Breast epithelium (tissue), 3 donors: ENCODE results near the gene DCAKD.

Experiments used
- POLR2A ChIP-seq: fragments of 450-650 bp; IDR thresholded peaks from one replicate; pipeline ENCODE4 v1.6.1; 2016; ENCODE audit warnings: antibody characterized with exemption, mild to moderate bottlenecking, moderate library complexity
- TF ChIP-seq, protein P1 (sequence below), 3 donors: fragments of 450-650 bp; IDR thresholded peaks; one replicate each; pipeline ENCODE4 v1.5.1; 2016 to 2017; ENCODE audit warnings: antibody characterized with exemption in 3 of 3, mild to moderate bottlenecking in 3 of 3, moderate library complexity in 3 of 3

GRCh38 chr17:45006927-45007461, 44.4 kb downstream of the DCAKD start:
- TF ChIP-seq, protein P1, sequence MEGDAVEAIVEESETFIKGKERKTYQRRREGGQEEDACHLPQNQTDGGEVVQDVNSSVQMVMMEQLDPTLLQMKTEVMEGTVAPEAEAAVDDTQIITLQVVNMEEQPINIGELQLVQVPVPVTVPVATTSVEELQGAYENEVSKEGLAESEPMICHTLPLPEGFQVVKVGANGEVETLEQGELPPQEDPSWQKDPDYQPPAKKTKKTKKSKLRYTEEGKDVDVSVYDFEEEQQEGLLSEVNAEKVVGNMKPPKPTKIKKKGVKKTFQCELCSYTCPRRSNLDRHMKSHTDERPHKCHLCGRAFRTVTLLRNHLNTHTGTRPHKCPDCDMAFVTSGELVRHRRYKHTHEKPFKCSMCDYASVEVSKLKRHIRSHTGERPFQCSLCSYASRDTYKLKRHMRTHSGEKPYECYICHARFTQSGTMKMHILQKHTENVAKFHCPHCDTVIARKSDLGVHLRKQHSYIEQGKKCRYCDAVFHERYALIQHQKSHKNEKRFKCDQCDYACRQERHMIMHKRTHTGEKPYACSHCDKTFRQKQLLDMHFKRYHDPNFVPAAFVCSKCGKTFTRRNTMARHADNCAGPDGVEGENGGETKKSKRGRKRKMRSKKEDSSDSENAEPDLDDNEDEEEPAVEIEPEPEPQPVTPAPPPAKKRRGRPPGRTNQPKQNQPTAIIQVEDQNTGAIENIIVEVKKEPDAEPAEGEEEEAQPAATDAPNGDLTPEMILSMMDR (IDR thresholded peaks at IDR 0.05): no peak
- TF ChIP-seq POLR2A: no peak
